Neural cell (in vitro differentiated cells): ENCODE measurements around the gene IFIH1.

ENCODE experiments used
- CTCF ChIP-seq: fragments of 450-650 bp; IDR thresholded peaks from 2 replicates; pipeline ENCODE4 v1.5.1; 2014; ENCODE audit warnings: antibody characterized with exemption, mild to moderate bottlenecking, moderate library complexity; ENCODE audit not compliant: poor library complexity, severe bottlenecking
- EP300 ChIP-seq: fragments of 450-650 bp; conservative IDR thresholded peaks from 2 replicates; pipeline ENCODE4 v1.6.1; 2014; ENCODE audit warnings: antibody characterized with exemption, mild to moderate bottlenecking, moderate library complexity; ENCODE audit not compliant: poor library complexity, severe bottlenecking
- EZH2 ChIP-seq: fragments of 200-600, 300-800 bp; shearing (Covaris generic), sonication (generic); IDR thresholded peaks from 2 replicates; pipeline ENCODE4 v1.6.1; 2014; ENCODE audit warnings: antibody characterized with exemption, low read length, borderline replicate concordance, mild to moderate bottlenecking; ENCODE audit not compliant: insufficient read depth, poor library complexity, severe bottlenecking
- POLR2AphosphoS5 ChIP-seq: IDR thresholded peaks from 2 replicates; pipeline ENCODE4 v1.6.1; 2012
- RAD21 ChIP-seq: fragments of 450-650 bp; conservative IDR thresholded peaks from 2 replicates; pipeline ENCODE4 v1.6.1; 2014; ENCODE audit warnings: antibody characterized with exemption, mild to moderate bottlenecking, moderate library complexity
- REST ChIP-seq: IDR thresholded peaks from 2 replicates; pipeline ENCODE4 v1.6.1; 2012; ENCODE audit warnings: borderline replicate concordance
- SMC3 ChIP-seq: fragments of 450-650 bp; conservative IDR thresholded peaks from 2 replicates; pipeline ENCODE4 v1.6.1; 2014; ENCODE audit warnings: antibody characterized with exemption, mild to moderate bottlenecking, moderate library complexity; ENCODE audit not compliant: poor library complexity
- TAF1 ChIP-seq: IDR thresholded peaks from 2 replicates; pipeline ENCODE4 v1.6.1; 2012; ENCODE audit warnings: low read depth

- TF ChIP-seq CTCF, result no peak
- TF ChIP-seq POLR2AphosphoS5, result no peak
- no peak for TF ChIP-seq SMC3
- TF ChIP-seq EP300, result no peak
- no peak for TF ChIP-seq EZH2
- no peak for TF ChIP-seq RAD21
- TF ChIP-seq TAF1, result no peak
- TF ChIP-seq REST, result no peak
Observed at GRCh38 chr2:162234620-162235462, 83.6 kb downstream of the IFIH1 start.
